ENCODE results near the gene VMAC. TPM values are rescaled to one million over a fixed set of nuclear protein-coding genes. Genes with fewer than 3 reads are reported as not detected.
"Not testable (repeated sequence)": the region's sequence is repeated elsewhere in the genome, so short reads cannot be mapped to it uniquely, and the experiment has no call there.

The VMAC gene, protein sequence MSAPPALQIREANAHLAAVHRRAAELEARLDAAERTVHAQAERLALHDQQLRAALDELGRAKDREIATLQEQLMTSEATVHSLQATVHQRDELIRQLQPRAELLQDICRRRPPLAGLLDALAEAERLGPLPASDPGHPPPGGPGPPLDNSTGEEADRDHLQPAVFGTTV
- total RNA-seq: 4.1 TPM

DNA sequence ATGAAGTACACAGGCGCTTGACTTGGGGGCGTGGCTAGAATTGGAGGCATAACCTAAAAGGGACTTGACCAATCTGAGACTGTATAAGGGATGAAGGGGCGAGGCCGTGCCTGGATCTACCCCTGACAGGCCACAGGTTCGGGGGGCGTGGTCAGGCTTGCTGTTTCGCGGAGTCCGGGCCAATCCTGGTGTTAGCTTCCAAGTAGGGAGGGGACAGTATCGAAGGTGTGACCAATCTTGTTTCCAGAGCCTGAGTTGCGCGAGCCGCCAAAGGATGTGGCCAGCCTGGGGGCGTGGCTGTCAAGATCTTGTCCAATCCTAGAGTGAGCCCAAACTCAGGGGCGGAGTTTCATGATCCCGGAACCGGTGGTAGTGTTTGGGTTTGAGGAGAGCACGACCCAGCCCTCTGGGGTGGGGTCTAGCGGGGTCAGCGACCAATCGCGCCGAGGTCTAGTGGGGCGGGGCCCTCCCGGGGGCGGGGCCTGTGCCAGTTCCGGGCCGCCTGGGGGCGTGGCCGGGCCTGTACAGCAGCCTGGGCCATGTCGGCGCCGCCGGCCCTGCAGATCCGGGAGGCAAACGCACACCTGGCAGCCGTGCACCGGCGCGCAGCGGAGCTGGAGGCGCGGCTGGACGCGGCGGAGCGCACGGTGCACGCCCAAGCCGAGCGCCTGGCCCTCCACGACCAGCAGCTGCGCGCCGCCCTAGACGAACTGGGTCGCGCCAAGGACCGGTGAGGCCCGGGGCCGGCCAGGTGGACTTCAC, at the start of gene VMAC:
Gene VMAC (plus strand): TSS at position 521 of the 762 bp plus-strand sequence. CDS start 19 bp downstream, at position 540.
- DNase-seq: peak; percentile 99

DNA sequence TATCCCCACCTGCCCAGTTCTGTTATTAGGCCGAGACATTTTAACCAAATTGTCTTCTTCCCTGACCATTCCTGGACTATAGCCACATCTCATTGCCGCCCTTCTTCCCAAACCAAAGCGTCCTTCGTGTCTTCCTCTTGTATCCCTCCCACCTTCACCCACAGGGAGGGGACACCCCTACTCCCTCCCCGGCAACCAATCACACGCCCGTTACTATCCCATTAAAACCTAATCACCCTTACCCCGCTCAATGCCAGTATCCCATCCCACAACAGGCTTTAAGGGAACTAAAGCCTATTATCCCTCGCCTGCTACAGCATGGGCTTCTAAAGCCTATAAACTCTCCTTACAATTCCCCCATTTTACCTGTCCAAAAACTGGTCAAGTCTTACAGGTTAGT, 49.5 kb upstream of the VMAC start:
- DNase-seq: not testable (repeated sequence)

DNA sequence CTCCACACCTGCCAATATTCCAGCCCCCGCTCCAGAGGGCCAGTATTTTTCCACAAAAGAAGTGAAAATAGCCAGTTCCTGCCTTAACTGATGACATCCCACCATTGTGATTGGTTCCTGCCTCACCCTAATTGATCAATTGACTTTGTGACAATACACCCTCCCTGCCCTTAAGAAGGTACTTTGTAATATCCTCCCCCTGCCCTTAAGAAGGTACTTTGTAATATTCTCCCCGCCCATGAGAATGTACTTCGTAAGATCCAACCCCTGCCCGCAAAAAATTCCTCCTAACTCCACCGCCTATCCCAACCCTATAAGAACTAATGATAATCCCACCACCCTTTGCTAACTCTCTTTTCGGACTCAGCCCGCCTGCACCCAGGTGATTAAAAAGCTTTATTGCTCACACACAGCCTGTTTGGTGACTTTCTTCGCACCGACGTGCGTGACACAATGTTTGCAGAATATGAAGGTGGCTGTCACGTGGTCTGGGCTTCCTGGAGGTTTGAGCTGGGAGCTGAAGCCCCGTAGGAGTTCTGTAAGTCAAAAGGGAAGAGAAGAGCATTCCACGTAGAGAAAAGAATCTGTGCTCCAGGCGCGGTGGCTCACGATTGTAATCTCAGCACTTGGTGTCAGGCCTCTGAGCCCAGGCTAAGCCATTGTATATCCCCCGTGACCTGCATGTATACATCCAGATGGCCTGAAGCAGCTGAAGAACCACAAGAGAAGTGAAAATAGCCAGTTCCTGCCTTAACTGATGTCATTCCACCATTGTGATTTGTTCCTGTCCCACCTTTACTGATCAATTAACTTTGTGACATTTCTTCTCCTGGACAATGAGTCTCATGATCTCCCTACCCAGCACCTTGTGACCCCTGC, 47.2 kb upstream of the VMAC start:
- no peak for DNase-seq

DNA sequence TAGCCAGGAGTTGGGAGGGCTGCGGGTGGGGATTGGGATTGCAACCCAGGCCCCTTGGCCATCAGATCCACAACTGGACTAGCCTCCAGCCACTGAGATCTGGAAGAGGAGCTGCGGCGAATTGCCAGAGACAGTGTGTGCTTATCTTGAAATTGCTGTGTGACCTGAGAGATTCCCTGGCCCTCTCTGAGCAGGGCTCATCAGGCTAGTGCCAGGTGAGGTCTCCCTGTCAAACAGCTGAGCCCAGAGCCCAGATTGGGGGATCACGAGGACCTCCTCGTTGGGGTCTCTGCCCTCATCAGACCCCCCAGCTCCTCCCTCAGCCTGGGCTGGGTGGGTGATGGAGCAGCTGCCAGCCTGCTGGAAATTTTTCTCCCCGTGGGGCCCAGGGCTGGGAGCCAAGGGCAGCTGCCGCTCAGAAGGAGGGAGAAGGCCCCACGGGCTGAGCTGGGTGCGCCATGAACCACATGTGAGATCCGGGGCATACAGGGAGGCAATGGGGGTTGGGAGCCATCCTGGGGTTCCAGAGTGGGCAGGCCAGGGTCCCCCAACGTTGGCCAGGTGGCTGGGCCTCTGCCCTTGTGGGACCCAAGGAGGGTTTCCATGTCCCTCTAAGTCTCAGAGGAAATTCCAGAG, 41.5 kb upstream of the VMAC start:
- DNase-seq: no peak

DNA sequence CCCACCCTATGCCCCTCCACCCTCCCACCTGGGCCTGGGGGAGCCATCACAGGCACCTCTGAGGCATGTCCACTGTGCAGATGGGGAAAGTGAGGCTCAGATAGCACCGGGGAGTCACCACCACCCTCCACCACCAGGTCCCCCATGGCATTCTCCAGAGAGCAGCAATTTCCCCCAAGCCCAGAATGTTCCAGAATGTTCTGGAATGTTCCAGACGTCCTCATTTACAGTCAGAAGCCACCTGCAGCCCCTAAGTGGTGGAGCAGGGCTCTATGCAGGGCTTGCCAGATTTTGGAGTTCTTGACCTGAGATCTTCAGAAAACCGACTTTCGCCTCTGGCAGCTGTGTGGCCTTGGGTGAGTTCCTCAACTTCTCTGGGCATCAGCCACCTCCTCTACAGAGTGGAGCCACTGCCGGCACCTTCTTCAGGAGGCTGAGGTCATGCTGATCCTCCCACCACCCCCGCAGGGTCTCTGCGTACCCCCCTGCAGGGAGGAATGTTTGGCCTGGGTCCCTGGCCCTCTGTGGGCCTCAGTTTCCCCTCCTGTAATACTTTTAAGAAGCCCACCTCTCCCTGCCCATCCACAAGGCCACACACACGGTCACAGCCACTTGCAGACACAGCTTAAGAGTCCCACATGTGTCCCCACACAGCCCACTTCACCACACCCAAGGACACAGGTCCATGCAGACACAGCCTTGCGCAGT, 40.5 kb upstream of the VMAC start:
- DNase-seq: no peak

DNA sequence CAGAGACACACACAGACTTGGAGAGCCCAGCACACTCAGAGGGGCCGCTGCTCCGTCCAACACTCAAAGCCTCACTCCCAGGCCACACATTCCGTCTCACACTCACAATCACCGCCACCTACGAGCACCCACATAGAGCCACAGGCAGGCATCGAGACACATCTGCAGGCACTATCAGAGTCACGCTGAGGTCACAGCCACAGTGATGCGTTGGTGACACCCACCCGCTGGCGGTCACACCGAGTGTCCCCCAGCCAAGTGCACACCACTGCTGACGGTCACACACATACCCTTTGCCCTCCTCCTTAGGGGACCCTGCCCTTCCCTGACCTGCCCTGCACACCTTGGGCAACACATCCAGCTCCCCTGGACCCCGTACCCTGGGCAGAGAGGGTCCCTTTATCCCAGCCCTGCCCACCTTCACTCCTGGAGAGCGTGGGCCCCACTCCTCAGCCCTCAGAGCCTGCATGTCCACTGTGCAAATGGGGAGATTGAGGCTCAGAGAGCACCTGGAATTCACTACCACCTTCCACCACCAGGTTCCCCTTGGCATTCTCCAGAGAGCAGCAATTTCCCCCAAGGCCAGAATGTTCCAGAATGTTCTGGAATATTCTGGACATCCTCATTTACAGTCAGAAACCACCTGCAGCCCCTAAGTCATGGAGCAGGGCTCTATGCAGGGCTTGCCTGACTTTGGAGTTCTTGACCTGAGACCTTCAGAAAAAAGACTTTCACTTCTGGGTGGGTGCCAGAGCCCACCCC, 39.8 kb upstream of the VMAC start:
- DNase-seq: no peak

DNA sequence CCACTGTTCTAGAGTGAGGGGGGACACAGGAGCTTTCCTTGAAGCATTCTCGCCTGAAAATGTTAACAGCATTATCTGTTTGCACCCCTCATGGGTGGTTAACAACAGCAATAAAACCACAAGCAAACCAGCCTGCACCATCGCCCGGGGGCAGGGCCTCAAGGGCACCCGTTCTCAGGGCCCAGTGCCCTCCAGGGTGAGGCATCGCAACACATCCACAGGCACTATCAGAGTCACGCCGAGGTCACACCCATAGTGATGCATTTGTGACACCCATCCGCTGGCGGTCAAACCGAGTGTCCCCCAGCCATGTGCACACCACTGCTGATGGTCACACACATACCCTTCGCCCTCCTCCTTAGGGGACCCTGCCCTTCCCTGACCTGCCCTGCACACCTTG, 38.9 kb upstream of the VMAC start:
- DNase-seq: no peak

DNA sequence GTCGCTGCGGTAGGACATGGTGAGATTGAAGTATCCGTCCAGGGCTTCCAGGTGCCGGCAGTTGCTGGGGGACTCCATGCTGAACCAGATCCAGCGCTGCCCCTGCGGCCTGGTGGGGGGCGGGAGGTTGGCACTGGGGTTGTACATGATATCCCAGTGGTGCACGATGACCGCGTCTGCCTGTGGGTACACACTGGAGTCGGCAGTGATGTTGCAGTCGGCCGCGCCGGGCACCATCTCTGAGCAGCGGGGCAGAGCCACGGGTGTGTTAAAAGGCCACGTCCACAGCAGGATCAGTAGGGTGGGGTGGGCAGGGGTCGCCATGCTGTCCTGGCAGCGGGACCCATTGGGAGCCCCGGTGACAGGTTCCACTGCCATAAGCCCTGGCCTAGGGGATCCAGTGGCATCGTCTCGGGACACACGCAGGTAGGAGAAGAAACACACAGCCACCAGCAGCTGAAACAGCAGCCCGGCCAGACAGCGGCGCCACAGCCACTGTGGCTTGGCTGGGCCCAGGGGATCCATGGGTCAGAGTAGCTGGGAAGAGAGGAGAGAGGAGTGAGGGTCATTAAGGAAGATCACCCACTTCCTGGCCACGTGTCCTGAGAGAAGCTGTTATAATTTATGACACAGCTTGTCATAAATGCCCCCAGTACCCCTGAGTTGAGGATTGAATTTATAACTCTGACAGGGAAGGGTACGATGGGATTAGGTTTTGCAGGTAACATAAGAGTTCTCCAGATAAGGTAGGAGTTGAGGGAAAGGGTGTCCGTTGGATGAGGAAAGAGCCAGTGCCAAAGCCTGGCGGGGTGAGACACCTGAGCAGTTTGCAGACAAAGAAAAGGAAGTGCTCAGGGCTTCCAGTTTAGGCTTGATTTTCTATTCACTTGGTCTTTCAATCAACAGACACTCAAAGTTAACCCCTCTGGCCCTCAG, 37.2 kb upstream of the VMAC start:
- no peak for DNase-seq

DNA sequence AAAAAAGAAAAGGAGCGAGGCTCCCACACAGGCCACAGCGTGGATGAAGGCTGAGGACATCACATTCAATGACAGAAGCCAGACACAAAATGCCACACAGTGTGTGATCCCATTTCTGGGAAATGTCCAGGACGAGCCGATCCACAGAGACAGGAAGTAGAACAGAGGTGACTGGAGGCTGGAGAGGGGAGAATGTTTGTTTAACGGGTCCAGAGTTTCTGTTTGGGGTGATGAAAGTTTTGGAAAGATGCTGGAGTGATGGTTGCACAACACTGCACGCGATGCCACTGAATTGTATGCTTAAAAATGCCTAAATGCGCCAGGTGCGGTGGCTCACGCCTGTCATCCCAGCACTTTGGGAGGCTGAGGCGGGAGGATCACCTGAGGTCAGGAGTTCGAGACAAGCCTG, 33.7 kb upstream of the VMAC start:
- DNase-seq: no peak

DNA sequence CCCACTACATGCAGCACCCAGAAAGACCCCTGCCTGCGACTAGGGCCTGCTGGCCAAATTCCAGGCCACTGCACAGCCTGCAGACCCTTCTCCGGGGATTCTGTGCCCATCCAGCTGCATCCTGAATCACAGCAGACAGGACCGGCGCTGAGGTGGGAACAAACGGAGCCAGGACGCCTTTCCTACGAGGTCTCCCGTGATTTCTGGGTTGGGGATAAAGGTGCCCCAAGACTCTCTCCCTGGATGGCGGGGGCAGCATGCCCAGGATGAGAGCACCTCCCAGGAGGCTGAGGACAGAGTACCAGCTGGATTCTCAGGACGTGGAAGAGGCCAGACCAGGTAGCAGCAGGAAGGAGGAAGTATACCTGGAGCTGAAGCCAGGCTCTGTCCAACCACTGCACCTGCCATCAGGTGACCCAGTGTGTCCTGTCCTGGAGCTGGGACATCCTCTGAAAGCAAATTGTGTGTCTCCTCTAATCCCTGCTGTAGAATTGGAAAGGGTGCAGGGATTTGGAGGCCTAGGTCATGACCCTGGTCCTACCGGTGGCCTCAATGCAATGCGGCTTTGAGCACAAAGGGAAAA, 31.0 kb upstream of the VMAC start:
- no peak for DNase-seq

DNA sequence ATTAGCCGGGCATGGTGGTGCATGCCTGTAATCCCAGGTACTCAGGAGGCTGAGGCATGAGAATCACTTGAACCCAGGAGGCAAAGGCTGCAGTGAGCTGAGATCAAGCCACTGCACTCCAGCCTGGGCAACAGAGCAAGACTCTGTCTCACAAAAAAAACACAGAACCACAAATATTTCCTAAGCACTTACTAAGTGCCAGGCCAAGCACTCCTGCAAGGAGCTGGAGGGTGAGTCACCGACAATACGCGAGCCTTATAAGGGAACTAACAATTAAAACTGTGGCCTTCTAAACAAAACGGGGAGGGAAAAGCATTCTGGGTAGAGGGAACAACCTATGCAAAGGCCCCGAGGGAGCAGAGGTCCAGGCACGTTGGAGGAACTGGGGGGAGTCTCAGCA, 30.2 kb upstream of the VMAC start:
- DNase-seq: not testable (repeated sequence)

DNA sequence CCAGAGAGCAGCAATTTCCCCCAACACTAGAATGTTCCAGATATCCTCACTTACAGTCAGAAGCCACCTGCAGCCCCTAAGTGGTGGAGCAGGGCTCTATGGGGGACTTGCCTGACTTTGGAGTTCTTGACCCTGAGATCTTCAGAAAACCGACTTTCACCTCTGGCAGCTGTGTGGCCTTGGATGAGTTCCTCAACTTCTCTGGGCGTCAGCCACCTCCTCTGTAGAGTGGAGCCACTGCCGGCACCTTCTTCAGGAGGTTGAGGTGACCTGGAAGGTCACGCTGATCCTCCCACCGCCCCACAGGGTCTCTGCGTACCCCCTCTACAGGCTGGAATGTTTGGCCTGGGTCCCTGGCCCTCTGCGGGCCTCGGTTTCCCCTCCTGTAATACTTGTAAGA, 27.2 kb upstream of the VMAC start:
- DNase-seq: no peak

DNA sequence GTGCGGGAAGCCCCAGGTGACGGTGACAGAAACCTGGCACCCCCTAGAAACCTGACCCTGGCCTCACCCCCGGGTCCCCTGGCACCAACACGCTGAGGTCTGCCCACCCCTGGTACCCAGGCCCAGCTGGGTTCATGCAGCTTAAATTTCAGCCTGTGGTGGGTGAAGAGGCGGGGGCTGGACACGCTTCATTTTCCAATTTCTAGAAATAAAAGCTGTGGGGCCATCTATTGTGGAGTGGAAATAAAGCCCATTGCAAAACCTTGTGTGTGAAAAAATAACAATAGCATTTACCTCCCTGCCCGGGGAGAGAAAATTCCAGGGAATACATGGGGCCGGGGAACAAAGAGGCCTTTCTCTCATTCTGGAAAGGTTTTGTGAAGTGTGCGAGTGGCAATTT, 26.8 kb upstream of the VMAC start:
- DNase-seq: no peak

DNA sequence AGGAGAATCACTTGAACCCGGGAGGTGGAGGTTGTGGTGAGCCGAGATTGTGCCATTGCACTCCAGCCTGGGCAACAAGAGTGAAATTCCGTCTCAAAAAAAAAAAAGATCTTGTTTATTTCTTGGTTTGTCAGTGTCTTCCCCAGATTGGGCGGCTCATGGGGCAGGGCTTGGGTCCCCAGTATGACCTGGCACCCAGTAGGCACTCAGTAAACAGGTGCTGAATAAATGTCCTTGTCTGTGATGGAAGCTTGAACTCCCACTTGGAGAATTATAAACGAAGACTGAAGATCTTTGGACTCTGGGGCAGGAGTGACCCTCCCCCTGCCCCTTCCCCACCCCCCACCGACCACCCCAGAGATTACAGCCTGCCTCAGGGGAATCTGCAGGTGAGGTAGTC, 24.5 kb upstream of the VMAC start:
- DNase-seq: no peak

DNA sequence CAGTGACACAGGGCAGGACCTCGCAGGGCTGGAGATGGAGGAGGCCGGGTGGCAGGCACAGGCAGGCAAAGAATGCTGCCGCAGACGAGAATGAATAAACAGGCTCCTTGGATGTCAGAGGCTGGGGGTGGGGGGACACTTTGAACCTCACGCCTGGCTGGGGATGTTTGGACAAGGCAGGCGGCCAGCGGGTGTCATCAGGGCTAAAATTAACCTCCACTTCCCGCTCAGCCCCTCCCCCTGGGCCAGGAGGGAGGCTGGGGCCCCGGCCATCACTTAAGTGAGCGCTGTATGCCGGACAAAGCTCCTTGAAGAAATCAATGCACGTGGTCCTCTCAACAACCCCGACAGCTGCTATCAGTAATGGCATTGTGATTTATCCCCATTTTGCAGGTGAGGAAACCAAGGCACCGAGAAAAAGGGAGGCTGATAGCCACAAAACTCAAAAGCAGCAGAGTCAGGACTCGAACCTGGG, 24.0 kb upstream of the VMAC start:
- no peak for DNase-seq

DNA sequence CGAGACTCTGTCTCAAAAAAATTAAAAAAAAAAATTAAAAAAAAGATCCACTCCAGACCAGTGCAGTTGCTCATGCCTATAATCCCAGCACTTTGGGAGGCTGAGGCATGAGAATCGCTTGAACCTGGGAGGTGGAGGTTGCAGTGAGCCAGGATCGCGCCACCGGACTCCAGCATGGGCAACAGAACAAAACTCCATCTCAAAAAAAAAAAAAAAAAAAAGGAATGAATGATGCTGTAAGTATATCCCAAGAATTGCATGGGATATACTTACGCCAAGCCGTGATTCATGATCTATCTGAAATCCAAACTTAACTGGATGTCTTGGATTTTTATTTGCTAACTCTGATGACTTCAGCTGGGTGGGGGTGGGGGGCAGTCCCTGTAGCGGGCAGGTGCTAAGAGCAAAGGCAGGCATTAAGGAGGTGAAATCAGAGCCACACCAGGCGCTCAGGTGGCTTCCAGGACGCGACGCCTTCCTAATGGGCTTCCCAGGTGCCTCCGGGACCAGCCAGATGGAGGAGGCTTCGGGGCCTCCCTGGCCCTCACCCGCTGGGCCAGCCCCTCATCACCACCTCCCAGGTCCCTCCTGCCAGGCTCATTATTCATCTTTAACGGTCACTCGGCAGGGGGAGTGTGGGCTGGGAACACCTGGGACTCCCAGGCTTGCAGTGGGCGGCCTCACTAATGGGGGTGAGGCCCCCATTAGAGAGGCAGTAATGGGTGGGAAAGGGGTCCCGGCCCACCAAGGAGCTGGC, 23.0 kb upstream of the VMAC start:
- no peak for DNase-seq

DNA sequence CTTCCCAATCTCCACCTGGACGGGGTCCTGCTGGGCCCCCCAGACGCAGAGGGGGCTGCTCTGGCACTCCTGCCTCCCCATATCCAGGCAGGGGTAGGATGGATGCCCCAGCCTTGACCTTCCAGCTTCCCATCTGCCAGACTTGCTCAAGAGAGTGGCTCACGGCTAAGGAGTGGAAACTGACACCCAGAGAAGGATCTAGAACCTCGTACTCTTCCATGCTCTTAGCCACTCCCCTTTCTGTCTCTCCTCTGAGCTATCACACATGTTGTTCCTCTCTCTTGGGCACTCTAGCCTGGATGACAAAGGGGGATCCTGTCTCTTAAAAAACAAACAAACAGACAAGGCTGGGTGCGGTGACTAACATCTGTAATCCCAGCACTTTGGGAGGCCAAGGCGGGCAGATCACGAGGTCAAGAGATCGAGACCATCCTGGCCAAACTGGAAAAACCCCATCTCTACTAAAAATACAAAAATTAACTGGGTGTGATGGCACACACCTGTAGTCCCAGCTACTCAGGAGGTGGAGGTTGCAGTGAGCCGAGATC, 22.2 kb upstream of the VMAC start:
- no peak for DNase-seq

DNA sequence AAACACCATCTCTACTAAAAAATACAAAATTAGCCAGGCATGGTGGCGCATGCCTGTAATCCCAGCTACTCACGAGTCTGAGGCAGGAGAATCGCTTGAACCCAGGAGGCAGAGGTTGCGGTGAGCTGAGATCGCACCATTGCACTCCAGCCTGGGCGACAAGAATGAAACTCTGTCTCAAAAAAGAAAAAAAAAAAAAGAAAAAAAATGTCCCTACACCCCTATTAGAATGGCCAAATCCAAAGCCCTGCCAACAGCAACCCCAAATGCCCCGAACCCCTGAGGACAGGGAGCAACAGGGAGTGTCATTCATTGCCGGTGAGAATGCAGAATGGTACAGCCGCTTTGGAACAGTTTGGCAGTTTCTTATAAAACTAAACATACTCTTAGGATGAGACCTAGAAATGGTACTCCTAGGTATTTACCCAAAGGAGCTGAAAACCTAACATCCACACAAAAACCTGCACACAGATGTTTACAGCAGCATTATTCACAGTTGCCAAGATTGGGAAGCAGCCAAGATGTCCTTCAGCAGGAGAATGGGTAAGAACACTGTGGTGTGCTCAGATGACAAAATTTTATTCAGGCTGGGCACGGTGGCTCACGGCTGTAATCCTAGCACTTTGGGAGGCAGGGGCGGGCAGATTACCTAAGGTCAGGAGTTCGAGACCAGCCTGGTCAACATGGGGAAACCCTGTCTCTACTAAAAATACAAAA, 21.4 kb upstream of the VMAC start:
- not testable (repeated sequence) for DNase-seq
